Stimulated activated CD8-positive, alpha-beta memory T cell treated with anti-CD3 and anti-CD28 coated beads, Interleukin-12 subunit alpha, Interleukin-12 subunit beta, amount 100 ng/mL, for 24 hours (primary cell): Measurements from ENCODE around the gene ADAM17.
A peak's percentile ranks its signal among the peaks of the same experiment; 100 is the strongest.
"Not testable (repeated sequence)": the region's sequence is repeated elsewhere in the genome, so short reads cannot be mapped to it uniquely, and the experiment has no call there.

ENCODE experiments used
- DNase-seq: peaks from one replicate; pipeline ENCODE4 v3.0.0-alpha.2; 2020; ENCODE audit errors: extremely low read depth

The ADAM17 gene

GRCh38 chr2:9555297-9556120 lies at the start of gene ADAM17:
Gene ADAM17, minus strand, starts transcription at chr2:9555830. Its CDS starts 225 bp downstream, at chr2:9555605.
- peak; percentile 68 for DNase-seq

- no peak for DNase-seq
Observed at GRCh38 chr2:9602412-9602811, 46.8 kb upstream of the ADAM17 start.

- DNase-seq: no peak
Observed at GRCh38 chr2:9601397-9601796, 45.8 kb upstream of the ADAM17 start.

GRCh38 chr2:9599430-9599829 lies 43.8 kb upstream of the ADAM17 start:
- no peak for DNase-seq

- DNase-seq: no peak
Observed at GRCh38 chr2:9596621-9597311, 41.1 kb upstream of the ADAM17 start.

- no peak for DNase-seq
Observed at GRCh38 chr2:9595746-9596145, 40.1 kb upstream of the ADAM17 start.

GRCh38 chr2:9595256-9595655 lies 39.6 kb upstream of the ADAM17 start:
- not testable (repeated sequence) for DNase-seq

- DNase-seq: no peak
Observed at GRCh38 chr2:9594366-9595054, 38.9 kb upstream of the ADAM17 start.

GRCh38 chr2:9593925-9594324 lies 38.3 kb upstream of the ADAM17 start:
- no peak for DNase-seq

GRCh38 chr2:9592699-9593098 lies 37.1 kb upstream of the ADAM17 start:
- no peak for DNase-seq

- no peak for DNase-seq
Observed at GRCh38 chr2:9590641-9591040, 35.0 kb upstream of the ADAM17 start.

GRCh38 chr2:9586465-9586864 lies 30.8 kb upstream of the ADAM17 start:
- no peak for DNase-seq

- no peak for DNase-seq
Observed at GRCh38 chr2:9585486-9585885, 29.9 kb upstream of the ADAM17 start.

GRCh38 chr2:9584902-9585301 lies 29.3 kb upstream of the ADAM17 start:
- not testable (repeated sequence) for DNase-seq

GRCh38 chr2:9582624-9583023 lies 27.0 kb upstream of the ADAM17 start:
- DNase-seq: no peak

- no peak for DNase-seq
Observed at GRCh38 chr2:9578467-9579235, 23.0 kb upstream of the ADAM17 start.

- DNase-seq: no peak
Observed at GRCh38 chr2:9574331-9574730, 18.7 kb upstream of the ADAM17 start.

GRCh38 chr2:9573840-9574239 lies 18.2 kb upstream of the ADAM17 start:
- DNase-seq: no peak

GRCh38 chr2:9573013-9573720 lies 17.5 kb upstream of the ADAM17 start:
- no peak for DNase-seq

- no peak for DNase-seq
Observed at GRCh38 chr2:9570182-9571060, 14.8 kb upstream of the ADAM17 start.
